GM19240 (cell line): ENCODE results near the gene DCPS.
"Not testable (repeated sequence)": the region's sequence is repeated elsewhere in the genome, so short reads cannot be mapped to it uniquely, and the experiment has no call there.

ENCODE experiments used
- DNase-seq: peaks from one replicate; pipeline ENCODE4 v3.0.0; 2011; ENCODE audit warnings: low spot score; ENCODE audit not compliant: insufficient read length

The DCPS gene

GRCh38 chr11:126288237-126288636 is 15.6 kb upstream of the DCPS start:
- DNase-seq = no peak

- DNase-seq = no peak
Observed at GRCh38 chr11:126290887-126291286, 13.0 kb upstream of the DCPS start.

- DNase-seq = no peak
Observed at GRCh38 chr11:126293726-126294125, 10.1 kb upstream of the DCPS start.

- DNase-seq = no peak
Observed at GRCh38 chr11:126297004-126297403, 6.9 kb upstream of the DCPS start.

GRCh38 chr11:126304457-126305075 is 706 bp downstream of the DCPS start:
- no peak for DNase-seq

GRCh38 chr11:126305699-126306098 is 1.8 kb downstream of the DCPS start:
- no peak for DNase-seq

- DNase-seq = no peak
Observed at GRCh38 chr11:126307706-126308105, 3.8 kb downstream of the DCPS start.

GRCh38 chr11:126308271-126308671 is 4.4 kb downstream of the DCPS start:
- no peak for DNase-seq

- not testable (repeated sequence) for DNase-seq
Observed at GRCh38 chr11:126308771-126309170, 4.9 kb downstream of the DCPS start.

GRCh38 chr11:126310200-126310991 is 6.5 kb downstream of the DCPS start:
- DNase-seq = no peak

- DNase-seq = no peak
Observed at GRCh38 chr11:126310992-126311310, 7.1 kb downstream of the DCPS start.

- no peak for DNase-seq
Observed at GRCh38 chr11:126311401-126312291, 7.8 kb downstream of the DCPS start.

- no peak for DNase-seq
Observed at GRCh38 chr11:126312961-126313360, 9.1 kb downstream of the DCPS start.

- DNase-seq = no peak
Observed at GRCh38 chr11:126313826-126314225, 10.0 kb downstream of the DCPS start.

GRCh38 chr11:126317432-126317755 is 13.5 kb downstream of the DCPS start:
- no peak for DNase-seq

- no peak for DNase-seq
Observed at GRCh38 chr11:126317756-126318573, 14.1 kb downstream of the DCPS start.

- no peak for DNase-seq
Observed at GRCh38 chr11:126318574-126319373, 14.9 kb downstream of the DCPS start.

- no peak for DNase-seq
Observed at GRCh38 chr11:126319374-126319740, 15.5 kb downstream of the DCPS start.

- no peak for DNase-seq
Observed at GRCh38 chr11:126322996-126323395, 19.1 kb downstream of the DCPS start.

- DNase-seq = no peak
Observed at GRCh38 chr11:126327281-126328000, 23.6 kb downstream of the DCPS start.
